GM21619 (cell line): ENCODE results near the gene RELN.
"Not testable (repeated sequence)": the region's sequence is repeated elsewhere in the genome, so short reads cannot be mapped to it uniquely, and the experiment has no call there.

Source experiments
- ATAC-seq: cut with Tn5 transposase; IDR thresholded peaks from one replicate; pipeline ENCODE4 v1.9.1; 2021; ENCODE audit not compliant: unreplicated experiment

Gene RELN

GRCh38 chr7:103896826-103897225 lies 92.6 kb downstream of the RELN start:
- ATAC-seq = not testable (repeated sequence)

- ATAC-seq = no peak
These were observed 94.5 kb downstream of the RELN start for GRCh38 chr7:103894656-103895596.

GRCh38 chr7:103893350-103893749 lies 96.1 kb downstream of the RELN start:
- ATAC-seq = no peak

- no peak for ATAC-seq
These were observed 100.0 kb downstream of the RELN start for GRCh38 chr7:103889451-103889850.

- ATAC-seq = no peak
These were observed 100.8 kb downstream of the RELN start for GRCh38 chr7:103888603-103889153.

GRCh38 chr7:103887853-103888602 lies 101.4 kb downstream of the RELN start:
- no peak for ATAC-seq

GRCh38 chr7:103887050-103887449 lies 102.4 kb downstream of the RELN start:
- no peak for ATAC-seq

- ATAC-seq = no peak
These were observed 109.4 kb downstream of the RELN start for GRCh38 chr7:103879928-103880600.

GRCh38 chr7:103879411-103879810 lies 110.0 kb downstream of the RELN start:
- no peak for ATAC-seq

- no peak for ATAC-seq
These were observed 111.9 kb downstream of the RELN start for GRCh38 chr7:103877565-103877964.

- ATAC-seq = no peak
These were observed 113.7 kb downstream of the RELN start for GRCh38 chr7:103875718-103876117.

GRCh38 chr7:103871473-103871872 lies 118.0 kb downstream of the RELN start:
- ATAC-seq = no peak

- ATAC-seq = no peak
These were observed 118.8 kb downstream of the RELN start for GRCh38 chr7:103870664-103871063.

- no peak for ATAC-seq
These were observed 121.6 kb downstream of the RELN start for GRCh38 chr7:103867874-103868273.

GRCh38 chr7:103866919-103867318 lies 122.5 kb downstream of the RELN start:
- ATAC-seq = no peak

GRCh38 chr7:103865442-103865841 lies 124.0 kb downstream of the RELN start:
- ATAC-seq = no peak

GRCh38 chr7:103862302-103863035 lies 127.0 kb downstream of the RELN start:
- no peak for ATAC-seq

GRCh38 chr7:103859709-103860108 lies 129.7 kb downstream of the RELN start:
- ATAC-seq = no peak

- ATAC-seq = no peak
These were observed 132.0 kb downstream of the RELN start for GRCh38 chr7:103857435-103857834.

- ATAC-seq = no peak
These were observed 132.5 kb downstream of the RELN start for GRCh38 chr7:103856929-103857328.
